GM19468 (cell line): ENCODE data around the gene KHNYN.
A peak's percentile ranks its signal among the peaks of the same experiment; 100 is the strongest.

Source experiments
- ATAC-seq: cut with Tn5 transposase; IDR thresholded peaks from one replicate; pipeline ENCODE4 v1.9.1; 2021; ENCODE audit warnings: mild to moderate bottlenecking, moderate library complexity, moderate number of reproducible peaks; ENCODE audit not compliant: unreplicated experiment; ENCODE audit errors: extremely low read depth

Gene KHNYN

GRCh38 chr14:24399999-24400718, 29.6 kb upstream of the KHNYN start:
- ATAC-seq: no peak

GRCh38 chr14:24401810-24402702, 27.7 kb upstream of the KHNYN start:
- ATAC-seq: no peak

- ATAC-seq: no peak
Measured at GRCh38 chr14:24403294-24403998, 26.3 kb upstream of the KHNYN start.

- no peak for ATAC-seq
Measured at GRCh38 chr14:24404814-24405213, 24.9 kb upstream of the KHNYN start.

GRCh38 chr14:24406416-24406815, 23.3 kb upstream of the KHNYN start:
- no peak for ATAC-seq

GRCh38 chr14:24407608-24408325, 22.0 kb upstream of the KHNYN start:
- no peak for ATAC-seq

- ATAC-seq: no peak
Measured at GRCh38 chr14:24408764-24409163, 21.0 kb upstream of the KHNYN start.

- ATAC-seq: no peak
Measured at GRCh38 chr14:24409192-24409591, 20.6 kb upstream of the KHNYN start.

- ATAC-seq: no peak
Measured at GRCh38 chr14:24409956-24410355, 19.8 kb upstream of the KHNYN start.

GRCh38 chr14:24411443-24412389, 18.0 kb upstream of the KHNYN start:
- ATAC-seq: peak; percentile 39

- no peak for ATAC-seq
Measured at GRCh38 chr14:24414077-24414476, 15.7 kb upstream of the KHNYN start.

- no peak for ATAC-seq
Measured at GRCh38 chr14:24414732-24415420, 14.9 kb upstream of the KHNYN start.

- no peak for ATAC-seq
Measured at GRCh38 chr14:24415421-24416253, 14.1 kb upstream of the KHNYN start.

GRCh38 chr14:24416254-24416931, 13.4 kb upstream of the KHNYN start:
- ATAC-seq: no peak

- ATAC-seq: no peak
Measured at GRCh38 chr14:24416932-24417619, 12.7 kb upstream of the KHNYN start.

GRCh38 chr14:24417832-24418491, 11.8 kb upstream of the KHNYN start:
- ATAC-seq: no peak
